Omental fat pad (tissue), 4 donors: Measurements from ENCODE around the gene SPATA3. TPM values are rescaled to one million over a fixed set of nuclear protein-coding genes. Genes with fewer than 3 reads are reported as not detected.

Source experiments
- ATAC-seq: fragments of 150-250 bp; one replicate; pipeline ENCODE4 v1.9.1; 2016; ENCODE audit warnings: mild to moderate bottlenecking, moderate library complexity; ENCODE audit not compliant: low FRiP score
- DNase-seq: peaks from one replicate; pipeline ENCODE4 v3.0.0-alpha.2; 2019; ENCODE audit warnings: low spot score
- total RNA-seq, 4 donors: library from RNA; depleted of rRNA; stranded (reverse); fragments of >200 nt; gene quantifications; one replicate each; pipeline ENCODE4 v1.1.0, GENCODE V29; 2016
- TF ChIP-seq, protein P1 (sequence below), 3 donors: fragments of 450-650 bp; IDR thresholded peaks; one replicate each; pipeline ENCODE4 v1.5.1; 2016 to 2017; ENCODE audit warnings: antibody characterized with exemption in 3 of 3, mild to moderate bottlenecking in 3 of 3, moderate library complexity in 2 of 3

SPATA3 gene
- total RNA-seq, 4 donors from 2014 or later, result not detected

DNA sequence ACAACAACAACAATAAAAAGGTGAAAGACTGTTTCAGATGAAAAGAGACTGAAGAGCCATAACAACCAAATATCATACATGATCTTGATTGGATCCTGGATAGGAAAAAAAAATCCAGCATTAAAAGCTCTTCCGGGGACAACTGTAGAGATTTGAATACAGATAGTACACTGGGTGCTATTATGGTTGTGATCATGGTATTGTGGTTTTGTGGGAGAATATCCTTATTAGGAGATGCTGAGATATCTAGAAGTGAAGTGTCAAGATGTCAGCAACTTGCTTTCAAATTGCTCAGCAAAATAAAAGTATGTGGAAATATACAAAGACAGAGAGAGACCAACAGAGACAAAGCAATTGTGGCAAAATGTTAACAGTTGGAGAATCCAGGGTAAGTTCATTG is 15.5 kb upstream of the SPATA3 start:
- no peak for ATAC-seq
- no peak for DNase-seq
- TF ChIP-seq, protein P1, sequence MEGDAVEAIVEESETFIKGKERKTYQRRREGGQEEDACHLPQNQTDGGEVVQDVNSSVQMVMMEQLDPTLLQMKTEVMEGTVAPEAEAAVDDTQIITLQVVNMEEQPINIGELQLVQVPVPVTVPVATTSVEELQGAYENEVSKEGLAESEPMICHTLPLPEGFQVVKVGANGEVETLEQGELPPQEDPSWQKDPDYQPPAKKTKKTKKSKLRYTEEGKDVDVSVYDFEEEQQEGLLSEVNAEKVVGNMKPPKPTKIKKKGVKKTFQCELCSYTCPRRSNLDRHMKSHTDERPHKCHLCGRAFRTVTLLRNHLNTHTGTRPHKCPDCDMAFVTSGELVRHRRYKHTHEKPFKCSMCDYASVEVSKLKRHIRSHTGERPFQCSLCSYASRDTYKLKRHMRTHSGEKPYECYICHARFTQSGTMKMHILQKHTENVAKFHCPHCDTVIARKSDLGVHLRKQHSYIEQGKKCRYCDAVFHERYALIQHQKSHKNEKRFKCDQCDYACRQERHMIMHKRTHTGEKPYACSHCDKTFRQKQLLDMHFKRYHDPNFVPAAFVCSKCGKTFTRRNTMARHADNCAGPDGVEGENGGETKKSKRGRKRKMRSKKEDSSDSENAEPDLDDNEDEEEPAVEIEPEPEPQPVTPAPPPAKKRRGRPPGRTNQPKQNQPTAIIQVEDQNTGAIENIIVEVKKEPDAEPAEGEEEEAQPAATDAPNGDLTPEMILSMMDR (IDR thresholded peaks at IDR 0.05), result no peak

DNA sequence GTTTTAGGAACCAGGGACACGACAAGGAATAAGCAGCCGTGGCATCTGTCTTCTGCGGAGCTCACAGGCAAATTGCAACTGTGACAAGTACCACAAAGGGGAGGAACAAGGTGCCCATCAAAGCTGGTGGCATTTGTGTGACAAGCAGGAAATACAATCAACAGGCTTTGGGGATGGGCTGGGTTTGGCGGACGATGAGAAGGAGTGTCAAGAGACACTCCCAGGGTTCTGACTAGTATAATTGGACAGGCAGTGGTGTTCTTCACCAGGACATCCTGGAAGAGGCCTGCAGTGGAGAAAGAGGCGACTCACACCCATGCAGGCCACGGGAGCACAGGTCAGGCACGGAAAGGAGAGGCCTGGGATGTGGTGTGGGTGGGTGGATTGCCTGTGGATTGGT is 14.2 kb upstream of the SPATA3 start:
- TF ChIP-seq, protein P1 (IDR thresholded peaks at IDR 0.05), result no peak
- no peak for DNase-seq
- ATAC-seq, result no peak

DNA sequence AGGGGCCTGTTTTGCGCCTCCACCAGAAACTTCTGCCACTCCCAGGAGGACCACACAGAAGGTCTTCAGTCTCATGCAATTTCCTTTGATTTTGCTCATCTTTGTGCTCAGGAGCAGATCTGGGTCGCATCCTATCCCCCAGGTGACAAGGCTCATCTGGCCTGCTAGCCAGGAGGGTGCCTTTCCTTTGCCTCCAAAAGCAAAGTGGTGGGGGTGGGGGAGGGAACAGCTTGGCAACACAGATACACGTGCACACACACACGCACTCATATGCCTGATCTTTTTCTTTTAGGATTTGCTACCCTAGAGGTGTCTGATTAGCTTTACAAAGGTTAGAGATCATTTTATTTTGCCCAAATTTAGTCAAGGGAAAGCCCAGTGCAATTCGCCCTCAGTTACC is 13.8 kb upstream of the SPATA3 start:
- TF ChIP-seq, protein P1 (IDR thresholded peaks at IDR 0.05), result no peak
- ATAC-seq, result no peak
- no peak for DNase-seq

DNA sequence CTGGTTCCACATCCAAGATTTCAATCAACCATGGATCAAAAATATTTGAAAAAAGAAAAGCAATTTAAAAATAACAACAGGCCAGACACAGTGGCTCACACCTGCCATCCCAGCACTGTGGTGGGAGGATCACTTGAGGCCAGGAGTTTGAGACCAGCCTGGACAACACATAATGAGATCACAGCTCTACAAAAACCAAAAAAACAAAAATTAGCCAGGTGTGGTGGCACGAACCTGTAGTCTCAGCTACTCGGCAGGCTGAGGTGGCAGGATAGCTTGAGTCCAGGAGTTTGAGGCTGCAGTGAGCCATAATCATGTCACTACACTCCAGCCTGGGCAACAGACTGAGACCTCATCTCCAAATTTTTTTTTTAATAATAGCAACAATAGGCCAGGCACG is 13.4 kb upstream of the SPATA3 start:
- ATAC-seq, result no peak
- no peak for DNase-seq
- TF ChIP-seq, protein P1 (IDR thresholded peaks at IDR 0.05), result no peak

DNA sequence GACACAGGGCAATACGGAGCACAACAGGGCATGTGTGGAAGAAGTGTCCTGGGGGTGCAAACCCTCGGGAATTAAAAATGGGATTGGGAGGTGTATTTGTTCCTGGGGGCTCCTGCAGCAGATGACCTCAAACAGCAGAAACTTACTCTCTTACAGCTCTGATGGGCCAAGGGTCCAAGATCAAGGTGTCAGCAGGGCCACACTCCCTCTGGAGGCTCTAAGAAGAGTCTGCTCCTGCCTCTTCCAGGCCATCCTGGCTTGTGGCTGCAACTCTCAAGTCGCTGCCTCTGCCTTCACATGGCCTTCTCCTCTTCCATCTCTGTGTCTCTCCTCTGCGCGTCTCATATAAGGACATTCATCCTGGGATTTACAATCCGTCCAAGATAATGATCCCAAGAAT is 12.4 kb upstream of the SPATA3 start:
- ATAC-seq, result no peak
- no peak for DNase-seq
- TF ChIP-seq, protein P1 (IDR thresholded peaks at IDR 0.05), result no peak

DNA sequence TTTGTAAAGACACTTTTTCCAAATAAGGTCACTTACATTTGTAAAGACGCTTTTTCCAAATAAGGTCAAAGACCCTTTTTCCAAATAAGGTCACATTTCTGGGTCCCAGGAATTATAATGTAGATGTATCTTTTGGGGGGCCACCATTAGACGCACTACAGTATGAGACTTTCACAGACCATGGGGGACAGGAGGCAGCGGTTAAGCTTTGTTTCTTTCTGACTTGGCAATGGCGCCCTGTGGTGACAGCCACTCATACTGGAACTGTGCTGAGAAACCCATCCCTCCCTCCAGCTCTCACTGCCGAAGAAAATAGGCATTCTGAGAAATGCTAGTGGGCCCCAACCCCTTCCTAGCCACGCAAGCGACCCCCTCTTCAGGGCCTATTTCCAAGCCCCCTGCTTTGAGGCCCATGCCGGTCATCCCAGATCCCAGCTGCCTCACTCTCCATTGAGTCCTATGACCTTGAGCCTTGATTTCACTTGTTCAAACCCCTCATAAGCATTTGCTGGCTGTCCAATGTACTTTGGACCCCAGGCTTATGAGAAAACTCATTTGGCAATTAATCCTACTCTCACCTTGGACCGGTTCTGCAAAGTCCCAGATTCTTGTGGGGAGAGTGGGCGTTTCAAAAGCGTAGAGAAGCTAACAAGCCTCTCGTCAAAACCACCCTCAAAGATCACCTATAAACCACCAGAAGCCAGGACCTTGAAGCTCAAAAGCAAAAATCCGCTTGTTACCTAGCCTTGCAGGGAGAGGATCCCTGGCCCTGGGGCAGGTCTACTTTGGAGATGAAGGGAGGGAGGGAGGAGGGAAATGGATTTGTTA is 11.3 kb upstream of the SPATA3 start:
- TF ChIP-seq, protein P1 (IDR thresholded peaks at IDR 0.05), result no peak
- DNase-seq (no peak), ATAC-seq (no peak)
